Measurements from ENCODE around the gene SEMA6D.

Gene SEMA6D

DNA sequence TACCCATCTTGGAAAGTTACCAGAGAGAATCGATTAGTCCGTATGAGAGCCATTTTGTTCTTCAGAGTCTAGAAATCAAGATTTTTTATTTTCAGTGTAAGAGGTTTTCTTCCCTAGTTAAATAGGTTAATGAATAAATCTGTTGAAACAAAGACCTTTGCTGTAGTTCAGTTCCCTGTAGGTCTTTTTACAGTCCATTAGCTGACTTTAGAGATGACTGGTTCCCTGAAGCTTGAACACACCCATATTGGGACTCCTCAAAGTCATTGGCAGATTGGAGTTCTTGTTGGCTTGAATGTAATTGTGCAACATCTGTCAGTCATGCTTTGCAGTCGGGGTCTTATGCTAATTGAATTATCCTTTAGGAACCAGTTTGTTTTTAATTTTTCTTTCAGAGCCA, 45.3 kb downstream of the SEMA6D start:
- TF ChIP-seq, protein P1, sequence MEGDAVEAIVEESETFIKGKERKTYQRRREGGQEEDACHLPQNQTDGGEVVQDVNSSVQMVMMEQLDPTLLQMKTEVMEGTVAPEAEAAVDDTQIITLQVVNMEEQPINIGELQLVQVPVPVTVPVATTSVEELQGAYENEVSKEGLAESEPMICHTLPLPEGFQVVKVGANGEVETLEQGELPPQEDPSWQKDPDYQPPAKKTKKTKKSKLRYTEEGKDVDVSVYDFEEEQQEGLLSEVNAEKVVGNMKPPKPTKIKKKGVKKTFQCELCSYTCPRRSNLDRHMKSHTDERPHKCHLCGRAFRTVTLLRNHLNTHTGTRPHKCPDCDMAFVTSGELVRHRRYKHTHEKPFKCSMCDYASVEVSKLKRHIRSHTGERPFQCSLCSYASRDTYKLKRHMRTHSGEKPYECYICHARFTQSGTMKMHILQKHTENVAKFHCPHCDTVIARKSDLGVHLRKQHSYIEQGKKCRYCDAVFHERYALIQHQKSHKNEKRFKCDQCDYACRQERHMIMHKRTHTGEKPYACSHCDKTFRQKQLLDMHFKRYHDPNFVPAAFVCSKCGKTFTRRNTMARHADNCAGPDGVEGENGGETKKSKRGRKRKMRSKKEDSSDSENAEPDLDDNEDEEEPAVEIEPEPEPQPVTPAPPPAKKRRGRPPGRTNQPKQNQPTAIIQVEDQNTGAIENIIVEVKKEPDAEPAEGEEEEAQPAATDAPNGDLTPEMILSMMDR (IDR thresholded peaks at IDR 0.05): no peak
- H3K4me3 ChIP-seq: no peak overlapping the region
- DNase-seq (ENCODE audit: low spot score): no peak
- no peak overlapping the region for H3K27ac ChIP-seq

DNA sequence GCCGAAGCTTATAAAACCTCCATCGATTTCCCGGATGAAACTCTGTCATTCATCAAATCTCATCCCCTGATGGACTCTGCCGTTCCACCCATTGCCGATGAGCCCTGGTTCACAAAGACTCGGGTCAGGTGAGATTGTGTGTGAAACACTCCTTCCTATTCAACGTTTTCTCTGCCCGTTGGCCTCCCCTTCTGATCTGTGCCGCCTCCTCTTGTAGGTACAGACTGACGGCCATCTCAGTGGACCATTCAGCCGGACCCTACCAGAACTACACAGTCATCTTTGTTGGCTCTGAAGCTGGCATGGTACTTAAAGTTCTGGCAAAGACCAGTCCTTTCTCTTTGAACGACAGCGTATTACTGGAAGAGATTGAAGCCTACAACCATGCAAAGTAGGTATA, 47.4 kb downstream of the SEMA6D start:
- no peak overlapping the region for H3K4me3 ChIP-seq

DNA sequence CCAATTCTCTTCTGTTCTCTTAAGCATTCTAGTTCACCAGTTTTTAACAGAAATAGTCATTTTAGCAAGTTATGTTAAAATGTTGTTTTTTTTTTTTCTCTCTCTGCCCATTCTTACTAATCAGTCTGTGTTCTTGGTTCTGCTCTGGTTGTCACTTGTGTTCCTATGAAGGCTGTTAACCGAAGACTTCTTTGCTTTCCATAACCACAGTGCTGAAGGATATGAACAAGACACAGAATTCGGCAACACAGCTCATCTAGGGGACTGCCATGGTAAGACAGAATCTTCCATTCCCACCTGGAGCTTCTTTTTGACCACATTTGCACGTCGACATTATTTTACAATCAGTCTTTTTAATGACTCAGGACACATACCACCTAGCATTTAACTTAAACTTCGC, 49.1 kb downstream of the SEMA6D start:
- no peak overlapping the region for H3K27ac ChIP-seq
- no peak overlapping the region for H3K4me3 ChIP-seq
- TF ChIP-seq, protein P1 (IDR thresholded peaks at IDR 0.05): no peak
- no peak for DNase-seq (ENCODE audit: low spot score)

More for the DNA sequence above, 47.4 kb downstream of the SEMA6D start:
- no peak for DNase-seq (ENCODE audit: low spot score)
- H3K27ac ChIP-seq: no peak overlapping the region
- TF ChIP-seq, protein P1 (IDR thresholded peaks at IDR 0.05): no peak

DNA sequence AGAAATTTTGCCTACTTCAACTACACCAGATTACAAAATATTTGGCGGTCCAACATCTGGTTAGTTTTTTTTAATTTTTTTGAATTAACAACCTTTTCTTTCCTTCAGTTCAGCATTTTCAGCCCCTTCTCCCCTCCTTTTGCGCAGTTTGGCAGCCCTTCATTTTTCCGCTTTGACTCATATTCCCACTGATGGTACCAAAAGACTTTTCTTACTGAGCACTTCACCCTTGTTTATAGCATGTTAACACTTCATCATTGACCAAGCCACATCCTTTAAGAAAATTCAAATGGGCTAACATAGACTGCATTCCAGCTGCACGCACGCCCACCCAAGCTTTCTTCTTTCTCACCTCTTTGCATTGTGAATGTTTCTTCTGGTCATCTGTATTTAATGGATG, 49.7 kb downstream of the SEMA6D start:
- Histone ChIP-seq H3K27ac (no peak overlapping the region), H3K4me3 (no peak overlapping the region)
- TF ChIP-seq, protein P1 (IDR thresholded peaks at IDR 0.05): no peak
- DNase-seq (ENCODE audit: low spot score): no peak

DNA sequence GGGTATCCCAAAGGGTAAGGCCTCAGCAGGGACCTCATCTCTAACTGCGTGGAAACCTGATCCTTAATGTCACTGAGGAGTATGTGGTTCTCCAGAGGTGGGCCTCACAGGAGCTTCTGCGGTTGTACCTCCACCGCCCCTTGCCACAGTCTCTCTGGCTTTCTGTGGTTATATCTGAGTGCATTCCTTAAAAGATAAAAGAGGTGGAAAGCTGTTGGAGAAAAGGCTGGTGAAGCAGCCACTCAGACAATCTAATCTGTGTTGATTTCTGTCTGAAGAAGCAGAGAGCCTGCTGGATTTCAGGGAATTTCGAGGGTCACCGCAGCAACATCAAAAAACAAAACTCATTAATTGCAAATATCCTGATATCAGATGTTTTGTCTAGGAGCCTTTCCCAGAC, 51.4 kb downstream of the SEMA6D start:
- TF ChIP-seq, protein P1 (IDR thresholded peaks at IDR 0.05): no peak
- Histone ChIP-seq H3K27ac (no peak overlapping the region), H3K4me3 (no peak overlapping the region)
- no peak for DNase-seq (ENCODE audit: low spot score)

DNA sequence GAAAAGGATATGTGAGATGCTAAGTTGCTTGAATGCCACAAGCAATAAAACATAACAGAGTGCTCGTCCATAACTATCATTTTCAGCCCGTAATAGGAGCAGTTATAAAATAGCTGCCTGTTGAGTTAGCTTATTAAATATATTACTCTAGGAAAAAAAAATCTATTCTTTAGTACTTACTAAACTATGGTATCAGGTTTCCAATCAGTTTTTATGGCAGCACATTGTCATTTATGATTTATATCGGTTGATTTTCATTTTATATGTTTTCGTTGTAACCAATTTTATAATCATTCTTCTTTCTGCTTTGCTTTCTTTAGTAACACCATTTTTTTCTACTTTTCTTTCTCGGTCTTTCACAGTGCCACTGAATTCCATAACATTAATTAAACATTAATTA, 51.9 kb downstream of the SEMA6D start:
- H3K27ac ChIP-seq: no peak overlapping the region
- no peak for DNase-seq (ENCODE audit: low spot score)
- TF ChIP-seq, protein P1 (IDR thresholded peaks at IDR 0.05): no peak
- no peak overlapping the region for H3K4me3 ChIP-seq

DNA sequence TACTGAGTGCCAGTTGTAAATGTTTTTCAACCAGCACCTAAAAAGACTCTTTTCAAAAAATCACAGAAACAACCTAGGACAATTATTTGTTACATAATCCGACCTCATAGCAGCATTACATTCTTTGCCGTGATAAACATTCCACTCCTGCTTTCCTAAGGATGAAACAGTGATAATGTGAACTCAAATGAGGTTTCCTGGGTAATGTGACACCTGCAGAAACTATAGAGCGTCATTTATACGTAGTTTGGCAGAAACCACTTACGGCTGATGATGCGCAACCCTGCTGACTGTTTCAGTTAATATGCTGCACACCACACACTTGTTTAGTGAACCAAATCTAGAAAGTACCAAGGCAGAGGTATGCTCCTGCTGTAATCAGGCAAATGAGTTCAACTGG, 55.8 kb downstream of the SEMA6D start:
- no peak overlapping the region for H3K27ac ChIP-seq
- no peak overlapping the region for H3K4me3 ChIP-seq
- TF ChIP-seq, protein P1 (IDR thresholded peaks at IDR 0.05): no peak
- no peak for DNase-seq (ENCODE audit: low spot score)
